HepG2 (cell line): ENCODE results near the gene BZW1. TPM values are rescaled to one million over a fixed set of nuclear protein-coding genes. Genes with fewer than 3 reads are reported as not detected.

Experiments
- SSRP1 ChIP-seq: IDR thresholded peaks from 2 replicates; pipeline ENCODE4 v1.6.1; 2016; ENCODE audit warnings: control low read depth
- polyA plus RNA-seq, 8 experiments: library from polyadenylated mRNA; depleted of rRNA in 3 of 8; stranded (reverse) in 7 of 8; unstranded in 1 of 8; fragments of >200 nt; fragmentation: Illumina TruSeq in 4 of 8; extraction: Trizol in 4 of 8; gene quantifications; 2 replicates each; pipeline versions ENCODE4 v1.2.1 to v1.2.3, GENCODE V29; 2011 to 2016; ENCODE audit warnings: low read depth in 4 of 8, missing spikeins in 1 of 8, mixed read lengths in 1 of 8; ENCODE audit not compliant: insufficient read depth in 1 of 8
- total RNA-seq, 5 experiments: library from RNA; depleted of rRNA; stranded (reverse); fragments of >200 nt; fragmentation: Illumina TruSeq; extraction: Trizol; gene quantifications; 2 replicates each; pipeline ENCODE4 v1.2.3, GENCODE V29; 2016; ENCODE audit warnings: low read depth in 1 of 5
- TF ChIP-seq, protein P1 (sequence below), 2 experiments: fragments of 450-650 bp in 1 of 2; sonication (generic) in 1 of 2; formaldehyde crosslinking; IDR thresholded peaks; 2 replicates each; pipeline versions ENCODE4 v1.5.0 to v1.8.0; 2020 to 2022; ENCODE audit warnings: mild to moderate bottlenecking in 1 of 2, missing genetic modification reagents in 1 of 2
- TF ChIP-seq, protein P2 (sequence below), 2 experiments: fragments of 450-650 bp in 1 of 2; sonication (generic) in 1 of 2; formaldehyde crosslinking in 1 of 2; IDR thresholded peaks; 2 replicates each; pipeline versions ENCODE4 v1.6.1 to v1.8.0; 2016 to 2022; ENCODE audit warnings: antibody characterized with exemption in 1 of 2, mild to moderate bottlenecking in 1 of 2, missing genetic modification reagents in 1 of 2

BZW1 gene
- total and polyA plus RNA-seq, 2 of the 13 experiments (the other 11 are each of a cell fraction or from before 2014, with no cell fraction given), result 106 to 384 TPM

DNA sequence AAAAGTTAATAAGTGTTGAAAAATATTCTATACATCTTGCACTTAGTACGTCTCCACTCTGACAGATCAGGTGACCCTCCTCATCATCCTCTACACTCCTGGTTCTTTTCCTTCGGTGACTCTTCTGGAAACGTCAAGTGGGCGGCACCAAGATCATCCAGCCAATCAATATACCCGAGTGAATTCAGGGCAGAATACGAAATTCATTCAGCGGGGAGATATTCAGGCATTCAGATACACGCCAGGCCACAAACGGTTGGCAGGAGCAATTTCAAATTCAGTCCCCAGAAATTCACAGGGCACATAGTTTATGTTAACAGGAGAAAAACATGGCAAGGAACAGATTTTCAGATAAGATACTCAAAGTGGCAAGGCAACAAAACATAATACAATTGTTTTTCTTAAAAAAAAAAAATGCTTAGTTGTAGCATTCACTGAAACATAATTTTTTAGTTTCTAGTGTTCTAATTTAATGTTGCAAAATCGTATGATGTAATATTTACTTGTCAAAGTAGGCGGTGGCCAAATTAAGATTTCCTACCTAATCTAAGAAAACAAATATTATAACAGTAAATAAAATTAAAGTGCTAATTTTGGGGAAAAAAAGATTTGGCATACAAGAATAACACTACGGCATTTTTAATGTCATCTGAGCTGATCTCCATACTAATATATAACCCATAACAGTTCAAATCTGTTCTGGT, 48.5 kb downstream of the BZW1 start (continued):
- TF ChIP-seq, protein P1, sequence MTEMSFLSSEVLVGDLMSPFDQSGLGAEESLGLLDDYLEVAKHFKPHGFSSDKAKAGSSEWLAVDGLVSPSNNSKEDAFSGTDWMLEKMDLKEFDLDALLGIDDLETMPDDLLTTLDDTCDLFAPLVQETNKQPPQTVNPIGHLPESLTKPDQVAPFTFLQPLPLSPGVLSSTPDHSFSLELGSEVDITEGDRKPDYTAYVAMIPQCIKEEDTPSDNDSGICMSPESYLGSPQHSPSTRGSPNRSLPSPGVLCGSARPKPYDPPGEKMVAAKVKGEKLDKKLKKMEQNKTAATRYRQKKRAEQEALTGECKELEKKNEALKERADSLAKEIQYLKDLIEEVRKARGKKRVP (CRISPR knock-in tag; IDR thresholded peaks at IDR 0.05), result peak; percentile 13 to 42; a peak in 2 of 4 replicates
- TF ChIP-seq, protein P2, sequence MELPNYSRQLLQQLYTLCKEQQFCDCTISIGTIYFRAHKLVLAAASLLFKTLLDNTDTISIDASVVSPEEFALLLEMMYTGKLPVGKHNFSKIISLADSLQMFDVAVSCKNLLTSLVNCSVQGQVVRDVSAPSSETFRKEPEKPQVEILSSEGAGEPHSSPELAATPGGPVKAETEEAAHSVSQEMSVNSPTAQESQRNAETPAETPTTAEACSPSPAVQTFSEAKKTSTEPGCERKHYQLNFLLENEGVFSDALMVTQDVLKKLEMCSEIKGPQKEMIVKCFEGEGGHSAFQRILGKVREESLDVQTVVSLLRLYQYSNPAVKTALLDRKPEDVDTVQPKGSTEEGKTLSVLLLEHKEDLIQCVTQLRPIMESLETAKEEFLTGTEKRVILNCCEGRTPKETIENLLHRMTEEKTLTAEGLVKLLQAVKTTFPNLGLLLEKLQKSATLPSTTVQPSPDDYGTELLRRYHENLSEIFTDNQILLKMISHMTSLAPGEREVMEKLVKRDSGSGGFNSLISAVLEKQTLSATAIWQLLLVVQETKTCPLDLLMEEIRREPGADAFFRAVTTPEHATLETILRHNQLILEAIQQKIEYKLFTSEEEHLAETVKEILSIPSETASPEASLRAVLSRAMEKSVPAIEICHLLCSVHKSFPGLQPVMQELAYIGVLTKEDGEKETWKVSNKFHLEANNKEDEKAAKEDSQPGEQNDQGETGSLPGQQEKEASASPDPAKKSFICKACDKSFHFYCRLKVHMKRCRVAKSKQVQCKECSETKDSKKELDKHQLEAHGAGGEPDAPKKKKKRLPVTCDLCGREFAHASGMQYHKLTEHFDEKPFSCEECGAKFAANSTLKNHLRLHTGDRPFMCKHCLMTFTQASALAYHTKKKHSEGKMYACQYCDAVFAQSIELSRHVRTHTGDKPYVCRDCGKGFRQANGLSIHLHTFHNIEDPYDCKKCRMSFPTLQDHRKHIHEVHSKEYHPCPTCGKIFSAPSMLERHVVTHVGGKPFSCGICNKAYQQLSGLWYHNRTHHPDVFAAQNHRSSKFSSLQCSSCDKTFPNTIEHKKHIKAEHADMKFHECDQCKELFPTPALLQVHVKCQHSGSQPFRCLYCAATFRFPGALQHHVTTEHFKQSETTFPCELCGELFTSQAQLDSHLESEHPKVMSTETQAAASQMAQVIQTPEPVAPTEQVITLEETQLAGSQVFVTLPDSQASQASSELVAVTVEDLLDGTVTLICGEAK (IDR thresholded peaks at IDR 0.05), result 0 out of 2 replicates have a peak, but pooled peaks have one; percentile 6
- TF ChIP-seq, protein P2 (CRISPR knock-in tag; IDR thresholded peaks at IDR 0.05), result no peak
- 0 out of 2 replicates have a peak, but pooled peaks have one; percentile 46 for TF ChIP-seq SSRP1 (CRISPR knock-in tag)
